ENCODE measurements around the gene PNPO.

PNPO gene

GRCh38 chr17:47998044-47998443, 56.7 kb downstream of the PNPO start:
- DNase-seq (ENCODE audit: low spot score), result no peak
